Tibial artery (tissue), 4 donors: ENCODE data around the gene SBF2.

Experiments
- DNase-seq, 2 donors: peaks; one replicate each; pipeline ENCODE4 v3.0.0-alpha.2; 2019
- H3K27ac ChIP-seq, 2 donors: fragments of 200-600 bp; sonication (generic) in 1 of 2; 1 replicate in 1 of 2; 2 replicates in 1 of 2; pipeline ENCODE4 v1.5.1; 2018 to 2019; ENCODE audit warnings: mild to moderate bottlenecking in 1 of 2
- H3K27me3 ChIP-seq, 2 donors: fragments of 200-600 bp; sonication (generic) in 1 of 2; one replicate each; pipeline versions ENCODE4 v1.5.1 to v1.6.0; 2016 to 2019
- H3K36me3 ChIP-seq, 3 donors: fragments of 200-600 bp; sonication (generic) in 2 of 3; one replicate each; pipeline ENCODE4 v1.5.1; 2016 to 2019; ENCODE audit warnings: mild to moderate bottlenecking in 2 of 3
- H3K4me1 ChIP-seq, 4 donors: fragments of 200-600 bp; sonication (generic) in 2 of 4; 1 replicate in 3 of 4; 2 replicates in 1 of 4; pipeline ENCODE4 v1.5.1; 2016 to 2019
- H3K4me3 ChIP-seq, 2 donors: fragments of 200-600 bp; sonication (generic) in 1 of 2; 1 replicate in 1 of 2; 2 replicates in 1 of 2; pipeline ENCODE4 v1.5.1; 2018 to 2019; ENCODE audit warnings: mild to moderate bottlenecking in 2 of 2
- H3K9me3 ChIP-seq, 3 donors: fragments of 200-600 bp; sonication (generic) in 1 of 3; one replicate each; pipeline ENCODE4 v1.5.1; 2016 to 2019
- CTCF ChIP-seq, 2 experiments: fragments of 200-600 bp in 1 of 2; fragments of 450-650 bp in 1 of 2; IDR thresholded peaks; one replicate each; pipeline ENCODE4 v1.5.1; 2017 to 2019; ENCODE audit warnings: antibody characterized with exemption in 2 of 2, mild to moderate bottlenecking in 1 of 2, moderate library complexity in 1 of 2
- intact Hi-C: fragments of 100-400 bp; cut with DNase I; formaldehyde crosslinking; loops from one replicate; pipeline ENCODE4 v1.15.0; 2023; ENCODE audit warnings: low total_unique reads

SBF2 gene

GRCh38 chr11:9874466-9874865 lies 419.6 kb downstream of the SBF2 start:
- no peaks in the 10 kb centered on the region for H3K4me1 ChIP-seq
- no peak overlapping the region for H3K4me3 ChIP-seq
- TF ChIP-seq CTCF (IDR thresholded peaks at IDR 0.05): no peak
- H3K27me3 ChIP-seq: no peaks in the 10 kb centered on the region
- no peaks in the 10 kb centered on the region for H3K9me3 ChIP-seq
- no peak for DNase-seq
- H3K36me3 ChIP-seq: peaks cover 7 to 16% (median 7%) of the 10 kb centered on the region in 3 donors
- no peak overlapping the region for H3K27ac ChIP-seq
- intact Hi-C loops: no loop called here

- no peak for DNase-seq
- H3K27ac ChIP-seq: no peak overlapping the region
- intact Hi-C loops: no loop called here
- H3K4me3 ChIP-seq: no peak overlapping the region
- no peak for TF ChIP-seq CTCF (IDR thresholded peaks at IDR 0.05)
- no peaks in the 10 kb centered on the region for H3K27me3 ChIP-seq
- H3K4me1 ChIP-seq: no peaks in the 10 kb centered on the region
- peaks cover 7 to 16% (median 7%) of the 10 kb centered on the region in 3 donors for H3K36me3 ChIP-seq
- H3K9me3 ChIP-seq: no peaks in the 10 kb centered on the region
These were observed 425.4 kb downstream of the SBF2 start for GRCh38 chr11:9868641-9869040.

- Histone ChIP-seq H3K9me3 (no peaks in the 10 kb centered on the region), H3K27me3 (no peaks in the 10 kb centered on the region), H3K27ac (no peak overlapping the region), H3K4me3 (no peak overlapping the region), H3K4me1 (no peaks in the 10 kb centered on the region), H3K36me3 (no peaks in the 10 kb centered on the region)
- no peak for TF ChIP-seq CTCF (IDR thresholded peaks at IDR 0.05)
- no peak for DNase-seq
- intact Hi-C loops: no loop called here
These were observed 431.0 kb downstream of the SBF2 start for GRCh38 chr11:9862981-9863380.

GRCh38 chr11:9861860-9862725 lies 431.9 kb downstream of the SBF2 start:
- Histone ChIP-seq H3K9me3 (no peaks in the 10 kb centered on the region), H3K27ac (no peak overlapping the region), H3K27me3 (no peaks in the 10 kb centered on the region), H3K4me3 (no peak overlapping the region), H3K4me1 (no peaks in the 10 kb centered on the region), H3K36me3 (peaks cover 0 to 4% (median 0%) of the 10 kb centered on the region in 3 donors)
- peak; percentile 59 for TF ChIP-seq CTCF (IDR thresholded peaks at IDR 0.05)
- intact Hi-C loops: no loop called here
- DNase-seq: peak in 1 of 2 donors; percentile 41

GRCh38 chr11:9859554-9860305 lies 434.3 kb downstream of the SBF2 start:
- Histone ChIP-seq H3K27ac (no peak overlapping the region), H3K36me3 (peaks cover 14 to 22% (median 20%) of the 10 kb centered on the region in 3 donors), H3K9me3 (no peaks in the 10 kb centered on the region), H3K4me3 (no peak overlapping the region), H3K27me3 (no peaks in the 10 kb centered on the region), H3K4me1 (no peaks in the 10 kb centered on the region)
- no peak for TF ChIP-seq CTCF (IDR thresholded peaks at IDR 0.05)
- intact Hi-C loops: no loop called here
- no peak for DNase-seq
